ENCODE measurements around the gene MYO7A.

The MYO7A gene

GRCh38 chr11:77137421-77137820, 9.4 kb downstream of the MYO7A start:
- Histone ChIP-seq H3K14ac (ENCODE audit: low read length) (no peak overlapping the region), H3K9ac (ENCODE audit: low read depth, low read length, poor library complexity) (no peak overlapping the region), H3K36me3 (replicated peaks in 1 of 2; ENCODE audit: control insufficient read depth in 2 of 2, insufficient read depth in 2 of 2, low read length in 2 of 2) (no peaks in the 10 kb centered on the region), H3K4me3 (ENCODE audit: low read length in 2 of 2) (peak overlapping the region in 1 of 2 donors; percentile 35), H3K23ac (ENCODE audit: low read depth, low read length, poor library complexity) (no peak overlapping the region), H3K4ac (ENCODE audit: low read length) (no peak overlapping the region), H2AK5ac (ENCODE audit: low read depth, low read length) (no peak overlapping the region), H3K9me3 (replicated peaks in 1 of 2; ENCODE audit: control insufficient read depth in 2 of 2, insufficient read depth in 1 of 2, low read depth in 1 of 2, low read length in 2 of 2) (no peaks in the 10 kb centered on the region), H2BK5ac (ENCODE audit: low read length) (no peak overlapping the region), H3K4me1 (ENCODE audit: control insufficient read depth in 2 of 2, insufficient read depth in 1 of 2, low read depth in 1 of 2, low read length in 2 of 2) (peaks cover 0 to 3% of the 10 kb centered on the region in 2 donors), H4K8ac (ENCODE audit: low read depth, low read length) (no peak overlapping the region), H3K4me2 (ENCODE audit: insufficient read depth, low read length, poor library complexity, severe bottlenecking) (no peak overlapping the region), H4K91ac (ENCODE audit: low read depth, low read length, poor library complexity) (no peak overlapping the region), H3K18ac (ENCODE audit: low read length) (no peak overlapping the region), H2AFZ (ENCODE audit: low read length) (no peak overlapping the region), H3K79me1 (ENCODE audit: low read depth, low read length) (no peaks in the 10 kb centered on the region), H3K27me3 (ENCODE audit: control insufficient read depth in 3 of 3, insufficient read depth in 3 of 3, low read depth in 1 of 3, low read length in 3 of 3) (peaks cover 0 to 12% (median 0%) of the 10 kb centered on the region in 3 experiments), H2BK120ac (ENCODE audit: low read depth, low read length) (no peak overlapping the region), H2BK12ac (ENCODE audit: low read length) (no peak overlapping the region), H2BK15ac (ENCODE audit: low read length) (no peak overlapping the region), H3K27ac (replicated peaks; ENCODE audit: low read length) (no peak overlapping the region)
- WGBS, 2 donors (ENCODE audit: extremely low coverage in 2 of 2, insufficient read length in 2 of 2, insufficient replicate concordance in 1 of 2): no CpG with 5 or more reads among the region's 11 CpGs
- DNase-seq (ENCODE audit: low spot score): no peak

GRCh38 chr11:77138106-77138649, 10.1 kb downstream of the MYO7A start:
- Histone ChIP-seq H2BK120ac (ENCODE audit: low read depth, low read length) (no peak overlapping the region), H3K4me3 (ENCODE audit: low read length in 2 of 2) (no peak overlapping the region), H2BK5ac (ENCODE audit: low read length) (no peak overlapping the region), H3K9ac (ENCODE audit: low read depth, low read length, poor library complexity) (no peak overlapping the region), H3K18ac (ENCODE audit: low read length) (no peak overlapping the region), H4K91ac (ENCODE audit: low read depth, low read length, poor library complexity) (no peak overlapping the region), H3K23ac (ENCODE audit: low read depth, low read length, poor library complexity) (no peak overlapping the region), H2AFZ (ENCODE audit: low read length) (no peak overlapping the region), H3K9me3 (replicated peaks in 1 of 2; ENCODE audit: control insufficient read depth in 2 of 2, insufficient read depth in 1 of 2, low read depth in 1 of 2, low read length in 2 of 2) (no peaks in the 10 kb centered on the region), H3K27ac (replicated peaks; ENCODE audit: low read length) (no peak overlapping the region), H4K8ac (ENCODE audit: low read depth, low read length) (no peak overlapping the region), H3K4ac (ENCODE audit: low read length) (no peak overlapping the region), H3K79me1 (ENCODE audit: low read depth, low read length) (no peaks in the 10 kb centered on the region), H3K4me1 (ENCODE audit: control insufficient read depth in 2 of 2, insufficient read depth in 1 of 2, low read depth in 1 of 2, low read length in 2 of 2) (peaks cover 0 to 3% of the 10 kb centered on the region in 2 donors), H3K4me2 (ENCODE audit: insufficient read depth, low read length, poor library complexity, severe bottlenecking) (no peak overlapping the region), H2AK5ac (ENCODE audit: low read depth, low read length) (peak overlapping the region; percentile 85), H3K14ac (ENCODE audit: low read length) (no peak overlapping the region), H3K36me3 (replicated peaks in 1 of 2; ENCODE audit: control insufficient read depth in 2 of 2, insufficient read depth in 2 of 2, low read length in 2 of 2) (no peaks in the 10 kb centered on the region), H2BK15ac (ENCODE audit: low read length) (no peak overlapping the region), H2BK12ac (ENCODE audit: low read length) (no peak overlapping the region), H3K27me3 (ENCODE audit: control insufficient read depth in 3 of 3, insufficient read depth in 3 of 3, low read depth in 1 of 3, low read length in 3 of 3) (peaks cover 0 to 15% (median 0%) of the 10 kb centered on the region in 3 experiments)
- no CpG with 5 or more reads among the region's 55 CpGs for WGBS, 2 donors (ENCODE audit: extremely low coverage in 2 of 2, insufficient read length in 2 of 2, insufficient replicate concordance in 1 of 2)
- no peak for DNase-seq (ENCODE audit: low spot score)

GRCh38 chr11:77139201-77139600, 11.2 kb downstream of the MYO7A start:
- no peak overlapping the region for H3K4ac ChIP-seq (ENCODE audit: low read length)
- no peak overlapping the region for H3K14ac ChIP-seq (ENCODE audit: low read length)
- no peaks in the 10 kb centered on the region for H3K9me3 ChIP-seq (replicated peaks in 1 of 2; ENCODE audit: control insufficient read depth in 2 of 2, insufficient read depth in 1 of 2, low read depth in 1 of 2, low read length in 2 of 2)
- no peak overlapping the region for H3K23ac ChIP-seq (ENCODE audit: low read depth, low read length, poor library complexity)
- no peak overlapping the region for H2BK5ac ChIP-seq (ENCODE audit: low read length)
- H3K36me3 ChIP-seq (replicated peaks in 1 of 2; ENCODE audit: control insufficient read depth in 2 of 2, insufficient read depth in 2 of 2, low read length in 2 of 2): no peaks in the 10 kb centered on the region
- no peak overlapping the region for H4K91ac ChIP-seq (ENCODE audit: low read depth, low read length, poor library complexity)
- no peak overlapping the region for H3K4me3 ChIP-seq (ENCODE audit: low read length in 2 of 2)
- no peak overlapping the region for H4K8ac ChIP-seq (ENCODE audit: low read depth, low read length)
- no CpG with 5 or more reads among the region's 8 CpGs for WGBS, 2 donors (ENCODE audit: extremely low coverage in 2 of 2, insufficient read length in 2 of 2, insufficient replicate concordance in 1 of 2)
- no peak overlapping the region for H3K27ac ChIP-seq (replicated peaks; ENCODE audit: low read length)
- no peaks in the 10 kb centered on the region for H3K79me1 ChIP-seq (ENCODE audit: low read depth, low read length)
- no peak for DNase-seq (ENCODE audit: low spot score)
- no peak overlapping the region for H3K18ac ChIP-seq (ENCODE audit: low read length)
- no peak overlapping the region for H2AK5ac ChIP-seq (ENCODE audit: low read depth, low read length)
- H2BK15ac ChIP-seq (ENCODE audit: low read length): no peak overlapping the region
- H2BK12ac ChIP-seq (ENCODE audit: low read length): no peak overlapping the region
- H3K4me1 ChIP-seq (ENCODE audit: control insufficient read depth in 2 of 2, insufficient read depth in 1 of 2, low read depth in 1 of 2, low read length in 2 of 2): peaks cover 0 to 3% of the 10 kb centered on the region in 2 donors
- no peak overlapping the region for H2AFZ ChIP-seq (ENCODE audit: low read length)
- H3K27me3 ChIP-seq (ENCODE audit: control insufficient read depth in 3 of 3, insufficient read depth in 3 of 3, low read depth in 1 of 3, low read length in 3 of 3): peaks cover 0 to 23% (median 0%) of the 10 kb centered on the region in 3 experiments
- H3K4me2 ChIP-seq (ENCODE audit: insufficient read depth, low read length, poor library complexity, severe bottlenecking): no peak overlapping the region
- no peak overlapping the region for H2BK120ac ChIP-seq (ENCODE audit: low read depth, low read length)
- H3K9ac ChIP-seq (ENCODE audit: low read depth, low read length, poor library complexity): no peak overlapping the region

- H3K36me3 ChIP-seq (replicated peaks in 1 of 2; ENCODE audit: control insufficient read depth in 2 of 2, insufficient read depth in 2 of 2, low read length in 2 of 2): no peaks in the 10 kb centered on the region
- H3K14ac ChIP-seq (ENCODE audit: low read length): no peak overlapping the region
- H3K9me3 ChIP-seq (replicated peaks in 1 of 2; ENCODE audit: control insufficient read depth in 2 of 2, insufficient read depth in 1 of 2, low read depth in 1 of 2, low read length in 2 of 2): no peaks in the 10 kb centered on the region
- no peak overlapping the region for H2AK5ac ChIP-seq (ENCODE audit: low read depth, low read length)
- no peak overlapping the region for H2BK12ac ChIP-seq (ENCODE audit: low read length)
- H3K27ac ChIP-seq (replicated peaks; ENCODE audit: low read length): no peak overlapping the region
- no peak overlapping the region for H2BK120ac ChIP-seq (ENCODE audit: low read depth, low read length)
- no peak overlapping the region for H3K4me2 ChIP-seq (ENCODE audit: insufficient read depth, low read length, poor library complexity, severe bottlenecking)
- peak overlapping the region; percentile 94 for H3K18ac ChIP-seq (ENCODE audit: low read length)
- peak overlapping the region; percentile 71 for H2AFZ ChIP-seq (ENCODE audit: low read length)
- H3K23ac ChIP-seq (ENCODE audit: low read depth, low read length, poor library complexity): no peak overlapping the region
- H3K79me1 ChIP-seq (ENCODE audit: low read depth, low read length): no peaks in the 10 kb centered on the region
- H3K4me1 ChIP-seq (ENCODE audit: control insufficient read depth in 2 of 2, insufficient read depth in 1 of 2, low read depth in 1 of 2, low read length in 2 of 2): peaks cover 0 to 3% of the 10 kb centered on the region in 2 donors
- no peak overlapping the region for H3K4ac ChIP-seq (ENCODE audit: low read length)
- H3K4me3 ChIP-seq (ENCODE audit: low read length in 2 of 2): no peak overlapping the region
- no peak overlapping the region for H4K91ac ChIP-seq (ENCODE audit: low read depth, low read length, poor library complexity)
- H3K9ac ChIP-seq (ENCODE audit: low read depth, low read length, poor library complexity): no peak overlapping the region
- no peak for DNase-seq (ENCODE audit: low spot score)
- peaks cover 0 to 32% (median 0%) of the 10 kb centered on the region in 3 experiments for H3K27me3 ChIP-seq (ENCODE audit: control insufficient read depth in 3 of 3, insufficient read depth in 3 of 3, low read depth in 1 of 3, low read length in 3 of 3)
- no peak overlapping the region for H2BK15ac ChIP-seq (ENCODE audit: low read length)
- no CpG with 5 or more reads among the region's 8 CpGs for WGBS, 2 donors (ENCODE audit: extremely low coverage in 2 of 2, insufficient read length in 2 of 2, insufficient replicate concordance in 1 of 2)
- H4K8ac ChIP-seq (ENCODE audit: low read depth, low read length): no peak overlapping the region
- H2BK5ac ChIP-seq (ENCODE audit: low read length): no peak overlapping the region
These were observed 12.3 kb downstream of the MYO7A start for GRCh38 chr11:77140231-77140851.
